ENCODE data around the gene COQ8B.

DNA sequence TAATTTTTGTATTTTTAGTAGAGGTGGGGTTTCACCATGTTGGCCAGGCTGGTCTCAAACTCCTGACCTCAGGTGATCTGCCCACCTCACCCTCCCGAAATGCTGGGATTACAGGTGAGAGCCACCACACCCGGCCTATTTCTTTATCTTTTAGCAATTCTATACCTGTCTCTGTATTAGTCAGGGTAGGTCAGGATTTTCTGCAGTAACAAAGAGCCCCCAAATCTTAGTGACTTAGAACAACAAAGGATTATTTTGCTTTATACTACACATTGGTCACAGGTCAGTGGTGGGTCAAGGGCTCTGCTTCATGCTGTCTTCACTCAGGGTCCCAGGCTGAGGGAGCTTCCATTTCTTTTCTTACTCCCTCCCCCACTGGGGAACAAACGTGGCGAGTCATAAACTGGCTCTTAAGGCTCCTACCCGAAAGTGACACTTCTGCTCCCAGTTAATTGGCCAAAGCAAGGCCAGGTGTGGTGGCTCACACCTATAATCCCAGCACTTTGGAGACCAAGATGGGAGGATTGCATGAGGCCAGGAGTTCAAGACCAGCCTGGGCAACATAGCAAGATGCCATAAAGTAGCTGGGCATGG lies 7.1 kb upstream of the COQ8B start:
- TF ChIP-seq, protein P1, sequence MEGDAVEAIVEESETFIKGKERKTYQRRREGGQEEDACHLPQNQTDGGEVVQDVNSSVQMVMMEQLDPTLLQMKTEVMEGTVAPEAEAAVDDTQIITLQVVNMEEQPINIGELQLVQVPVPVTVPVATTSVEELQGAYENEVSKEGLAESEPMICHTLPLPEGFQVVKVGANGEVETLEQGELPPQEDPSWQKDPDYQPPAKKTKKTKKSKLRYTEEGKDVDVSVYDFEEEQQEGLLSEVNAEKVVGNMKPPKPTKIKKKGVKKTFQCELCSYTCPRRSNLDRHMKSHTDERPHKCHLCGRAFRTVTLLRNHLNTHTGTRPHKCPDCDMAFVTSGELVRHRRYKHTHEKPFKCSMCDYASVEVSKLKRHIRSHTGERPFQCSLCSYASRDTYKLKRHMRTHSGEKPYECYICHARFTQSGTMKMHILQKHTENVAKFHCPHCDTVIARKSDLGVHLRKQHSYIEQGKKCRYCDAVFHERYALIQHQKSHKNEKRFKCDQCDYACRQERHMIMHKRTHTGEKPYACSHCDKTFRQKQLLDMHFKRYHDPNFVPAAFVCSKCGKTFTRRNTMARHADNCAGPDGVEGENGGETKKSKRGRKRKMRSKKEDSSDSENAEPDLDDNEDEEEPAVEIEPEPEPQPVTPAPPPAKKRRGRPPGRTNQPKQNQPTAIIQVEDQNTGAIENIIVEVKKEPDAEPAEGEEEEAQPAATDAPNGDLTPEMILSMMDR (optimal IDR thresholded peaks at IDR 0.05 in 1 of 3, IDR thresholded peaks at IDR 0.05 in 1 of 3, conservative IDR thresholded peaks at IDR 0.05 in 1 of 3; ENCODE audit: extremely low read depth in 1 of 3, insufficient read depth in 2 of 3, low read length in 3 of 3): no peak
- TF ChIP-seq EZH2 (IDR thresholded peaks at IDR 0.05; ENCODE audit: low read length): no peak

Data from keratinocyte (primary cell).